H1 (cell line): Measurements from ENCODE around the gene LMAN1. TPM values are rescaled to one million over a fixed set of nuclear protein-coding genes. Genes with fewer than 3 reads are reported as not detected.

Source experiments
- CTCF ChIA-PET: fragments of 300-600 bp; sonication (Branson Sonifier 250); formaldehyde crosslinking; loops from one replicate; lab custom pipeline; 2021; ENCODE audit not compliant: partially characterized antibody; lab: Charles Lee
- POLR2A ChIA-PET: fragments of 300-600 bp; sonication (Branson Sonifier 250); formaldehyde crosslinking; loops from one replicate; lab custom pipeline; 2021; ENCODE audit warnings: inconsistent platforms; ENCODE audit not compliant: partially characterized antibody; lab: Charles Lee
- DNase-seq, 2 experiments: peaks; one replicate each; pipeline versions ENCODE4 v3.0.0 to v3.0.0-alpha.2; 2010 to 2022; ENCODE audit warnings: low spot score in 2 of 2, low read depth in 1 of 2, mixed read lengths in 1 of 2
- FAIRE-seq: peaks from 2 replicates; lab custom pipeline; 2011; peaks lifted over from hg19 to GRCh38; lab: Jason Lieb, UNC
- H2AFZ ChIP-seq: 2 replicates; pipeline ENCODE4 v1.8.1; 2012; ENCODE audit warnings: low read length, inconsistent platforms
- H2AK5ac ChIP-seq: 2 replicates; pipeline ENCODE4 v1.6.1; 2013; ENCODE audit warnings: low read depth, low read length
- H2BK120ac ChIP-seq: replicated peaks from 2 replicates; pipeline ENCODE3; 2013; ENCODE audit warnings: low read depth, low read length, inconsistent platforms
- H2BK12ac ChIP-seq: 2 replicates; pipeline ENCODE4 v1.6.1; 2013; ENCODE audit warnings: low read depth, low read length
- H2BK15ac ChIP-seq: 2 replicates; pipeline ENCODE4 v1.6.1; 2013; ENCODE audit warnings: low read length
- H2BK20ac ChIP-seq: 2 replicates; pipeline ENCODE4 v1.6.1; 2013; ENCODE audit warnings: low read length
- H2BK5ac ChIP-seq: 2 replicates; pipeline ENCODE4 v1.6.1; 2013; ENCODE audit warnings: low read depth, low read length
- H3K14ac ChIP-seq: 2 replicates; pipeline ENCODE4 v1.6.1; 2013; ENCODE audit warnings: inconsistent platforms; ENCODE audit not compliant: insufficient read length
- H3K18ac ChIP-seq: 2 replicates; pipeline ENCODE4 v1.6.1; 2013; ENCODE audit warnings: low read length; ENCODE audit errors: extremely low read depth
- H3K23ac ChIP-seq: 2 replicates; pipeline ENCODE4 v1.6.1; 2013; ENCODE audit warnings: inconsistent platforms; ENCODE audit not compliant: insufficient read length
- H3K23me2 ChIP-seq: 2 replicates; pipeline ENCODE4 v1.6.1; 2013; ENCODE audit warnings: low read depth, low read length
- H3K27ac ChIP-seq: 2 replicates; pipeline ENCODE4 v1.6.1; 2011; ENCODE audit warnings: low read depth, low read length, inconsistent platforms
- H3K27me3 ChIP-seq, 4 experiments: replicated peaks in 1 of 4; 1 replicate in 1 of 4; 2 replicates in 3 of 4; pipeline versions ENCODE4 v1.6.1 to v1.8.1; 2011 to 2013; ENCODE audit warnings: low read length in 3 of 4, mild to moderate bottlenecking in 3 of 4, inconsistent platforms in 2 of 4, mixed read lengths in 2 of 4, moderate library complexity in 1 of 4; ENCODE audit not compliant: control insufficient read depth in 3 of 4, insufficient read depth in 3 of 4; ENCODE audit errors: extremely low read depth in 1 of 4
- H3K36me3 ChIP-seq, 4 experiments: 2 replicates each; pipeline versions ENCODE4 v1.6.1 to v1.8.1; 2011 to 2013; ENCODE audit warnings: mild to moderate bottlenecking in 4 of 4, low read length in 3 of 4, moderate library complexity in 2 of 4, control low read depth in 1 of 4, inconsistent platforms in 1 of 4; ENCODE audit not compliant: insufficient read depth in 4 of 4, control insufficient read depth in 2 of 4
- H3K4ac ChIP-seq: replicated peaks from 2 replicates; pipeline ENCODE3; 2013; ENCODE audit warnings: low read length, low read depth, mixed read lengths, inconsistent platforms; ENCODE audit not compliant: insufficient read length
- H3K4me1 ChIP-seq, 4 experiments: replicated peaks in 1 of 4; 1 replicate in 1 of 4; 2 replicates in 3 of 4; pipeline versions ENCODE4 v1.6.1 to v1.8.1; 2011 to 2013; ENCODE audit warnings: low read length in 3 of 4, inconsistent platforms in 2 of 4, mixed read lengths in 1 of 4; ENCODE audit not compliant: insufficient read depth in 4 of 4, control insufficient read depth in 3 of 4
- H3K4me2 ChIP-seq, 2 experiments: 2 replicates each; pipeline versions ENCODE4 v1.6.1 to v1.8.1; 2011 to 2013; ENCODE audit warnings: low read depth in 2 of 2, low read length in 2 of 2, control low read depth in 1 of 2, inconsistent platforms in 1 of 2, mild to moderate bottlenecking in 1 of 2; ENCODE audit not compliant: insufficient read depth in 1 of 2
- H3K4me3 ChIP-seq, 4 experiments: fragments of 200-600, 300-600 bp in 1 of 4; sonication (generic), shearing (Covaris generic), sonication (Bioruptor Twin) in 1 of 4; 2 replicates each; pipeline versions ENCODE4 v1.5.1 to v1.8.1; 2011 to 2016; ENCODE audit warnings: low read length in 4 of 4, low read depth in 3 of 4, control low read depth in 2 of 4, inconsistent platforms in 2 of 4, mild to moderate bottlenecking in 2 of 4, mixed read lengths in 1 of 4, moderate library complexity in 1 of 4; ENCODE audit not compliant: insufficient read depth in 2 of 4; ENCODE audit errors: extremely low read depth in 1 of 4
- H3K56ac ChIP-seq: replicated peaks from 2 replicates; pipeline ENCODE3; 2013; ENCODE audit warnings: low read depth, mild to moderate bottlenecking, mixed read lengths, low read length, inconsistent platforms; ENCODE audit not compliant: insufficient read length
- H3K79me1 ChIP-seq: 2 replicates; pipeline ENCODE4 v1.6.1; 2013; ENCODE audit warnings: low read depth, low read length, control low read depth
- H3K79me2 ChIP-seq, 2 experiments: 2 replicates each; pipeline versions ENCODE4 v1.6.1 to v1.8.1; 2012 to 2013; ENCODE audit warnings: low read length in 2 of 2, mild to moderate bottlenecking in 2 of 2, inconsistent platforms in 1 of 2; ENCODE audit not compliant: insufficient read depth in 2 of 2, control insufficient read depth in 1 of 2
- H3K9ac ChIP-seq, 4 experiments: replicated peaks in 1 of 4; 1 replicate in 1 of 4; 2 replicates in 3 of 4; pipeline versions ENCODE4 v1.6.1 to v1.8.1; 2011 to 2013; ENCODE audit warnings: low read depth in 3 of 4, low read length in 3 of 4, control low read depth in 2 of 4, mild to moderate bottlenecking in 2 of 4, moderate library complexity in 2 of 4, inconsistent platforms in 1 of 4; ENCODE audit errors: extremely low read depth in 1 of 4
- H3K9me3 ChIP-seq, 2 experiments: 2 replicates each; pipeline versions ENCODE4 v1.6.1 to v1.8.1; 2012 to 2013; ENCODE audit warnings: mild to moderate bottlenecking in 2 of 2, moderate library complexity in 2 of 2, control low read depth in 1 of 2, inconsistent platforms in 1 of 2, low read depth in 1 of 2, low read length in 1 of 2, mixed read lengths in 1 of 2; ENCODE audit not compliant: insufficient read depth in 2 of 2
- H4K20me1 ChIP-seq, 2 experiments: replicated peaks in 1 of 2; 2 replicates each; pipeline versions ENCODE3 to v1.8.1; 2011 to 2013; ENCODE audit warnings: inconsistent platforms in 2 of 2, low read length in 2 of 2, mild to moderate bottlenecking in 1 of 2; ENCODE audit not compliant: insufficient read depth in 2 of 2, control insufficient read depth in 1 of 2
- H4K5ac ChIP-seq: 2 replicates; pipeline ENCODE4 v1.6.1; 2013; ENCODE audit warnings: low read length, low read depth, mixed read lengths, inconsistent platforms; ENCODE audit not compliant: insufficient read length
- H4K8ac ChIP-seq: 2 replicates; pipeline ENCODE4 v1.8.0; 2013; ENCODE audit warnings: mild to moderate bottlenecking, moderate library complexity, low read length, inconsistent platforms; ENCODE audit not compliant: insufficient read depth; ENCODE audit errors: extremely low read depth
- H4K91ac ChIP-seq: replicated peaks from 2 replicates; pipeline ENCODE3; 2013; ENCODE audit warnings: low read length, mixed read lengths, inconsistent platforms; ENCODE audit not compliant: insufficient read length
- ASH2L ChIP-seq: fragments of 200-600, 300-600 bp; sonication (generic); IDR thresholded peaks from one replicate; pipeline ENCODE4 v1.7.1; 2017; ENCODE audit warnings: low read length
- BRCA1 ChIP-seq: IDR thresholded peaks from 2 replicates; pipeline ENCODE4 v1.6.1; 2012; ENCODE audit warnings: low read depth, low read length, improper control_type of control experiment
- CBX5 ChIP-seq: fragments of 300-800, 300-1000 bp; sonication (generic); IDR thresholded peaks from 2 replicates; pipeline ENCODE4 v1.7.1; 2016; ENCODE audit warnings: antibody characterized with exemption, low read length, low read depth
- CEBPB ChIP-seq: IDR thresholded peaks from 2 replicates; pipeline ENCODE4 v1.6.1; 2012; ENCODE audit warnings: low read depth, low read length
- CHD2 ChIP-seq: IDR thresholded peaks from 2 replicates; pipeline ENCODE4 v1.6.1; 2012; ENCODE audit warnings: low read length, improper control_type of control experiment
- EZH2 ChIP-seq: fragments of 200-600 bp; sonication (generic); IDR thresholded peaks from 2 replicates; pipeline ENCODE4 v1.7.1; 2012; ENCODE audit warnings: low read depth, mild to moderate bottlenecking, moderate library complexity, low read length, inconsistent platforms; ENCODE audit not compliant: severe bottlenecking
- GABPA ChIP-seq: IDR thresholded peaks from 2 replicates; pipeline ENCODE4 v1.6.1; 2011; ENCODE audit warnings: mild to moderate bottlenecking, low read length, moderate library complexity, borderline replicate concordance; ENCODE audit not compliant: insufficient read depth
- JUND ChIP-seq: IDR thresholded peaks from 2 replicates; pipeline ENCODE4 v1.6.1; 2011; ENCODE audit warnings: mild to moderate bottlenecking, improper control_type of control experiment, low read length
- RFX5 ChIP-seq: IDR thresholded peaks from 2 replicates; pipeline ENCODE4 v1.6.1; 2011; ENCODE audit warnings: low read depth, low read length, improper control_type of control experiment, borderline replicate concordance
- RXRA ChIP-seq: IDR thresholded peaks from 2 replicates; pipeline ENCODE4 v1.6.1; 2011; ENCODE audit warnings: low read depth, mild to moderate bottlenecking, low read length, moderate library complexity; ENCODE audit not compliant: insufficient read depth
- SP1 ChIP-seq: IDR thresholded peaks from 2 replicates; pipeline ENCODE4 v1.6.1; 2011; ENCODE audit warnings: low read depth, low read length
- SP2 ChIP-seq: IDR thresholded peaks from 2 replicates; pipeline ENCODE4 v1.6.1; 2012; ENCODE audit warnings: mild to moderate bottlenecking, low read length, inconsistent platforms
- SP4 ChIP-seq: IDR thresholded peaks from 2 replicates; pipeline ENCODE4 v1.6.1; 2012; ENCODE audit warnings: low read length, inconsistent platforms
- TAF1 ChIP-seq: IDR thresholded peaks from 2 replicates; pipeline ENCODE4 v1.6.1; 2011; ENCODE audit warnings: mild to moderate bottlenecking, low read depth, low read length
- TBP ChIP-seq: IDR thresholded peaks from 2 replicates; pipeline ENCODE4 v1.6.1; 2011; ENCODE audit warnings: low read depth, low read length, improper control_type of control experiment
- TCF12 ChIP-seq: IDR thresholded peaks from 2 replicates; pipeline ENCODE4 v1.6.1; 2011; ENCODE audit warnings: low read depth, mild to moderate bottlenecking, low read length
- WGBS, 2 experiments: shearing (Covaris generic) in 1 of 2; methylation state at CpG; one replicate each; pipeline versions ENCODE4 v1.1.6 to v1.1.7; 2013 to 2015; ENCODE audit warnings: low lambda C conversion rate in 2 of 2, mixed read lengths in 2 of 2, inconsistent platforms in 1 of 2, low coverage in 1 of 2, missing lambda C conversion rate in 1 of 2; ENCODE audit not compliant: insufficient replicate concordance in 2 of 2, insufficient coverage in 1 of 2, insufficient read length in 1 of 2; ENCODE audit errors: extremely low coverage in 1 of 2, missing lambda C conversion rate in 1 of 2; 5-methylcytosine and 5-hydroxymethylcytosine counted together
- polyA plus RNA-seq, 7 experiments: library from polyadenylated mRNA; depleted of rRNA in 3 of 7; stranded (reverse) in 5 of 7; unstranded in 2 of 7; fragments of >200 nt in 5 of 7; fragments of 200-250 nt in 2 of 7; gene quantifications; 1 replicate in 5 of 7; 2 replicates in 1 of 7; 4 replicates in 1 of 7; pipeline versions ENCODE4 v1.2.1 to v1.2.3, GENCODE V29; 2011 to 2013; ENCODE audit warnings: missing spikeins in 2 of 7, mixed read lengths in 2 of 7
- total RNA-seq: library from RNA; stranded (reverse); fragmentation: NEBNext Ultra II Directional; extraction: Animal tissue kit (Norgen Biotek cat#: 25700); gene quantifications from 2 replicates; pipeline ENCODE4 v1.2.1, GENCODE V29; 2021

Gene LMAN1
- total and polyA plus RNA-seq, 2 of the 8 experiments (the other 6 are each of a cell fraction or from before 2014, with no cell fraction given), result 20.3 to 73.6 TPM

GRCh38 chr18:59279722-59280121, 79.3 kb downstream of the LMAN1 start:
- H2BK12ac ChIP-seq, result no peak overlapping the region
- H2AK5ac ChIP-seq, result no peak overlapping the region
- POLR2A ChIA-PET, result interaction anchor here (1.1 kb wide), 1 partner anchor 72 kb away, joined by 3 read pairs; no protein-coding TSS in a partner anchor
- H3K4me3 ChIP-seq, result no peak overlapping the region
- H3K18ac ChIP-seq, result no peak overlapping the region
- TF ChIP-seq GABPA, result no peak
- no peak for TF ChIP-seq EZH2
- TF ChIP-seq TAF1, result no peak
- TF ChIP-seq RFX5, result no peak
- no peak for TF ChIP-seq BRCA1
- TF ChIP-seq JUND, result no peak
- TF ChIP-seq TCF12, result no peak
- TF ChIP-seq SP2, result no peak
- TF ChIP-seq SP4, result no peak
- no peak for TF ChIP-seq CEBPB
- TF ChIP-seq RXRA, result no peak
- no peak for TF ChIP-seq SP1
- no peak for TF ChIP-seq ASH2L
- no peak for TF ChIP-seq CBX5
- no peak for TF ChIP-seq CHD2
- TF ChIP-seq TBP, result no peak
- TF ChIP-seq, all 59 proteins: peak for 0
- Histone ChIP-seq H2BK120ac (no peak overlapping the region), H4K91ac (no peak overlapping the region), H3K14ac (no peak overlapping the region), H2BK20ac (no peak overlapping the region), H3K9ac (no peak overlapping the region), H2BK5ac (no peak overlapping the region), H3K4me1 (peaks cover 0 to 18% (median 6%) of the 10 kb centered on the region in 4 experiments; a peak in 6 of 7 replicates), H3K56ac (no peak overlapping the region), H2AFZ (no peak overlapping the region), H4K8ac (no peak overlapping the region), H3K27ac (no peak overlapping the region), H3K23ac (no peak overlapping the region), H3K9me3 (no peaks in the 10 kb centered on the region), H4K5ac (no peak overlapping the region), H3K79me1 (no peaks in the 10 kb centered on the region), H4K20me1 (peaks cover 0 to 2% of the 10 kb centered on the region in 2 experiments), H3K4ac (no peak overlapping the region), H3K27me3 (peaks cover 13 to 43% (median 29%) of the 10 kb centered on the region in 4 experiments), H3K36me3 (no peaks in the 10 kb centered on the region; a peak in 1 of 8 replicates), H3K23me2 (no peaks in the 10 kb centered on the region), H3K79me2 (no peaks in the 10 kb centered on the region), H3K4me2 (no peak overlapping the region), H2BK15ac (no peak overlapping the region)
- FAIRE-seq, result no peak
- CTCF ChIA-PET, result interaction anchor here (0.7 to 2.9 kb wide), 6 partner anchors 8 to 123 kb away, joined by 3 to 14 read pairs (median 4); no protein-coding TSS in a partner anchor
- WGBS, 2 experiments, result 100% methylated on average over 1 of the region's 1 CpG; no CpG with 5 or more reads in 1 of the 2 experiments
- no peak for DNase-seq
